ENCODE results near the gene HS6ST2. TPM values are rescaled to one million over a fixed set of nuclear protein-coding genes. Genes with fewer than 3 reads are reported as not detected.
"Not testable (repeated sequence)": the region's sequence is repeated elsewhere in the genome, so short reads cannot be mapped to it uniquely, and the experiment has no call there.

Gene HS6ST2
- total RNA-seq, 2 donors from 2014 or later = 0.85 to 2.0 TPM

DNA sequence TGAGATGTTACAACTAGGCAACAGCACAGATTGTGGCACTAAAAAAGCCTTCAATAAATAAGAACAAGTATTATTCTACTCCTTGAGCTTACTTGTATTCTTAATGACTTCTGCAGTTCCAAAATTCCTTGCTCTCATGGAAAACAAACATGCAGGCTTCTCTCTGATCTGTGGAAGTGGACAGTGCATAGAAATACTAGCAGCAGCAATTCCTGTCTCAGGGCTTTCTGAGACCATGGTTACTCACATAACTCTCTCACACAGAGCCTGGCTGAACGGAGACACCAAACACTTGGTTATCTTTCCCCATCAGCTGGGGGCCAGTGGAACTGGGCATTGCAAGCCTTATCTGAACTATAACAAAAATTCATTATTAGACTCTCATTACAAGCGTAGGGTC lies 32.4 kb upstream of the HS6ST2 start:
- H3K27ac ChIP-seq = no peak overlapping the region
- intact Hi-C loops (cut with DNase I) = no loop called here
- H3K9ac ChIP-seq (ENCODE audit: low read depth in 2 of 2, low read length in 2 of 2) = no peak overlapping the region
- TF ChIP-seq, protein P1, sequence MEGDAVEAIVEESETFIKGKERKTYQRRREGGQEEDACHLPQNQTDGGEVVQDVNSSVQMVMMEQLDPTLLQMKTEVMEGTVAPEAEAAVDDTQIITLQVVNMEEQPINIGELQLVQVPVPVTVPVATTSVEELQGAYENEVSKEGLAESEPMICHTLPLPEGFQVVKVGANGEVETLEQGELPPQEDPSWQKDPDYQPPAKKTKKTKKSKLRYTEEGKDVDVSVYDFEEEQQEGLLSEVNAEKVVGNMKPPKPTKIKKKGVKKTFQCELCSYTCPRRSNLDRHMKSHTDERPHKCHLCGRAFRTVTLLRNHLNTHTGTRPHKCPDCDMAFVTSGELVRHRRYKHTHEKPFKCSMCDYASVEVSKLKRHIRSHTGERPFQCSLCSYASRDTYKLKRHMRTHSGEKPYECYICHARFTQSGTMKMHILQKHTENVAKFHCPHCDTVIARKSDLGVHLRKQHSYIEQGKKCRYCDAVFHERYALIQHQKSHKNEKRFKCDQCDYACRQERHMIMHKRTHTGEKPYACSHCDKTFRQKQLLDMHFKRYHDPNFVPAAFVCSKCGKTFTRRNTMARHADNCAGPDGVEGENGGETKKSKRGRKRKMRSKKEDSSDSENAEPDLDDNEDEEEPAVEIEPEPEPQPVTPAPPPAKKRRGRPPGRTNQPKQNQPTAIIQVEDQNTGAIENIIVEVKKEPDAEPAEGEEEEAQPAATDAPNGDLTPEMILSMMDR (IDR thresholded peaks at IDR 0.05) = no peak
- H3K4me1 ChIP-seq = no peaks in the 10 kb centered on the region
- H3K27me3 ChIP-seq = no peaks in the 10 kb centered on the region
- H3K9me3 ChIP-seq = no peaks in the 10 kb centered on the region
- no peak overlapping the region for H3K4me3 ChIP-seq
- no peak for DNase-seq
- no peaks in the 10 kb centered on the region for H3K36me3 ChIP-seq

DNA sequence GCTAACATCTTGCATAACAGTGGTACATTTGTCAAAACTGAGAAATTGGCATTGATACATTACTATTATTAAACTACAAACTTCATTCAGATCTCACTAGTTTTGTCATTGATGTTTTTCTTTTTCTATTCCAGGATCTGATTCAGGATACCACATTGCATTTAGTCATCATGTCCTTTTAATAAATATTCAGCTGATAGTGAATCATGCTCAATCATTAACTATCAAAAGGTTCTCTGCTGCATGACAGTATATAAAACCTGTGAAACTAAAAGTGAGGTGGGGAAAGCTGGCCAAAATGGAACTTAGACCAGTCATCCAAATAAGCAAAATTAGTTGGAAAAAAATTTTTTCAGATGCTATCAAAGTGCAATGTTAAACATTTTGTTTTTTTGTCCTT lies 28.1 kb upstream of the HS6ST2 start:
- Histone ChIP-seq H3K4me1 (no peaks in the 10 kb centered on the region), H3K36me3 (no peaks in the 10 kb centered on the region), H3K9me3 (no peaks in the 10 kb centered on the region), H3K27me3 (no peaks in the 10 kb centered on the region), H3K4me3 (no peak overlapping the region), H3K9ac (ENCODE audit: low read depth in 2 of 2, low read length in 2 of 2) (no peak overlapping the region), H3K27ac (no peak overlapping the region)
- DNase-seq = no peak
- TF ChIP-seq, protein P1 (IDR thresholded peaks at IDR 0.05) = no peak
- intact Hi-C loops (cut with DNase I) = no loop called here

DNA sequence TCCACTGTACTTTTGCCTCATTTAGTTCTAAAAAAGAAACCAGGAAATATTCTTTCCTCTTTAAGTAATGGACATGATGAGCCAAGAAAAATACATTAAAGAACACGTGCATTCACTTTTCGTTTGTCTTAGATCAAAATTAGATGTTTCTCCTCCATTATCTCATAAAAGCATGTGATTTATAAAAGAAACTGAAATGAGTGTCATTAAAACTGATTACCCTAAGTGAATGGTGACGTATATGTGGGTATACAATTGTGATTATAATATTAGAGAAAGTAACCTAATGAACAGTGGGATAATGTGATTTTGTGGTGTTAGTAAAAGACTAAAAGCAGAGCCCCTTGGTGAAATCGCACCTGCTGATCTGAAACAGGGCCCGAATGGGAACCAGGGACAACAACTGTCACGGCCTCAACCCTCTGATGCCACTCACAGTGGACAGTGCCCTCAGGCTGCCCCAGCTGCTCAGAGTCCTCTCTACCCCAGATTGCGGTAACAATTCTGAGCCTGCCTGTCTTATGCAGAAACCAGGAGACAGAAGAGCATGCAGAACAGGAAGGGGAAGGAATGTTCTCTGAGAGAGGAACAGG lies 25.7 kb upstream of the HS6ST2 start:
- Histone ChIP-seq H3K36me3 (no peaks in the 10 kb centered on the region), H3K27me3 (peaks cover 2% of the 10 kb centered on the region), H3K9ac (ENCODE audit: low read depth in 2 of 2, low read length in 2 of 2) (no peak overlapping the region), H3K9me3 (no peaks in the 10 kb centered on the region), H3K4me3 (no peak overlapping the region), H3K4me1 (no peaks in the 10 kb centered on the region), H3K27ac (no peak overlapping the region)
- intact Hi-C loops (cut with DNase I) = no loop called here
- no peak for DNase-seq
- TF ChIP-seq, protein P1 (IDR thresholded peaks at IDR 0.05) = no peak

GRCh38 chrX:132983496-132983895 lies 25.1 kb upstream of the HS6ST2 start:
- TF ChIP-seq, protein P1 (IDR thresholded peaks at IDR 0.05) = no peak

GRCh38 chrX:132980035-132980434 lies 21.6 kb upstream of the HS6ST2 start:
- H3K9ac ChIP-seq (ENCODE audit: low read depth in 2 of 2, low read length in 2 of 2); H3K4me1 ChIP-seq; H3K9me3 ChIP-seq; intact Hi-C loops (cut with DNase I); H3K27me3 ChIP-seq; H3K27ac ChIP-seq; DNase-seq; H3K36me3 ChIP-seq; H3K4me3 ChIP-seq: not testable (repeated sequence)

More at GRCh38 chrX:132983496-132983895, 25.1 kb upstream of the HS6ST2 start:
- Histone ChIP-seq H3K36me3 (no peaks in the 10 kb centered on the region), H3K27me3 (peaks cover 2% of the 10 kb centered on the region), H3K4me1 (no peaks in the 10 kb centered on the region), H3K27ac (no peak overlapping the region), H3K9ac (ENCODE audit: low read depth in 2 of 2, low read length in 2 of 2) (no peak overlapping the region), H3K4me3 (no peak overlapping the region), H3K9me3 (no peaks in the 10 kb centered on the region)
- no peak for DNase-seq
- intact Hi-C loops (cut with DNase I) = no loop called here

DNA sequence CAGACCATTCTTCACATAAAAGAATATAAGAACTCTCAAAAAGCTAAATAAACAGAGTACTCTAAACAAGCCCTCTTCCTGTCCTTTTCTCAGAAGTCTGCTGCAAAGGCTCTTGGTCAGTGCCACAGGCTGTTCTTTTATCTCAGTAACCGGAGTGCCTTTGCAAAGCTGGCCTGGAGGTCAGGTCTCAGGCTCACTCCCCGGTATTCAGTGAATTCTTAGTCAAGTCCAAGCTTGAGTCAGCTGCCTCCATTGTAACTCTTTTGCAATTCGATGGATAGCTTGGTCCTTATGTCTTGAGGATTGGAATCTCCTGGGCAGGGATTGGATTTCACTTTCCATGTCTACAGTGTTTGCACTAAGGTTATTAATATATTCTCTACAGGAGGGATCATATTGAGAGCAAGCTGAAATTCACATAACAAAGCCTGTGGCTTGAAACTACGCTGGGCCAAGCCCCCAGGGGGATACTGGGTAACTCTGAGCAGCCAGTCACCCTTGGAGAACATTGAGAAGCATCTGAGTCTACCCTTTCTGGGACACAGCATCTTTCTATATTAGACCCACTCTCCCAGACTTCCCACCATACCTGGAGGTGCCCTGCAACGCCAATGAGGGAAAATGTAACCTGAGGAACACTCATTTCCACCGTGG lies 10.0 kb upstream of the HS6ST2 start:
- Histone ChIP-seq H3K27me3 (peaks cover 4% of the 10 kb centered on the region), H3K4me1 (no peaks in the 10 kb centered on the region), H3K36me3 (no peaks in the 10 kb centered on the region), H3K9ac (ENCODE audit: low read depth in 2 of 2, low read length in 2 of 2) (no peak overlapping the region), H3K9me3 (no peaks in the 10 kb centered on the region), H3K27ac (no peak overlapping the region), H3K4me3 (no peak overlapping the region)
- TF ChIP-seq, protein P1 (IDR thresholded peaks at IDR 0.05) = no peak
- intact Hi-C loops (cut with DNase I) = no loop called here
- DNase-seq = no peak
